ENCODE measurements around the gene LIN7A.

Gene LIN7A

DNA sequence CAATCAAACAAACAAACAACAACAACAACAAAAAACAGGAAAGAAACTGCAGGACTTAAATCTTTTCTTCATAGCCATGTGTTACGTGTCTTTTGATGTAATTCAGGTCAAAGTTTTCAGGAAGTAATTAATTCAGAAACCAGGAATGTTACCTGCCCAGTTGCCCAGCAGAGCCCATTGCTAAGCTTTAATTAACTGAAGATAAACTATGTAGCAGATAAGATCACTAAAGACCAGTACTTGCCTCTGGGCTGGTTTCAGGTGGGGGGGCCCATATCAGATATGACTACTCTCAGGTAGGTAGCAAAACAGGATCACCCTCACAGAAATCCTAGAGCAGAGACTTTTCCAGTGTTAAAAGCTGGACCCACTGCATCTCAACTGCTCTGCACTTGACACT is 69.2 kb downstream of the LIN7A start:
- TF ChIP-seq EZH2phosphoT487 (IDR thresholded peaks at IDR 0.05; ENCODE audit: borderline replicate concordance) (no peak), CTCF (conservative IDR thresholded peaks at IDR 0.05; ENCODE audit: low read length) (no peak)
- H3K9me2 ChIP-seq (replicated peaks; ENCODE audit: low read depth, low read length), result no peaks in the 10 kb centered on the region
- H3K9ac ChIP-seq (ENCODE audit: low read depth, low read length, poor library complexity, severe bottlenecking), result no peak overlapping the region
- H4K20me1 ChIP-seq (ENCODE audit: insufficient read depth, low read length, poor library complexity, severe bottlenecking), result no peaks in the 10 kb centered on the region
- H3K4me1 ChIP-seq (ENCODE audit: insufficient read depth, low read length, poor library complexity, severe bottlenecking), result no peaks in the 10 kb centered on the region
- H3F3A ChIP-seq (ENCODE audit: low read depth), result no peaks in the 10 kb centered on the region
- no peaks in the 10 kb centered on the region for H3K9me3 ChIP-seq (ENCODE audit: insufficient read depth, low read depth, low read length)
- H3K27me3 ChIP-seq (ENCODE audit: insufficient read depth, low read length, poor library complexity, severe bottlenecking), result no peaks in the 10 kb centered on the region
- H2AFZ ChIP-seq (ENCODE audit: low read length), result no peak overlapping the region
- H3K79me2 ChIP-seq (ENCODE audit: insufficient read depth, low read length), result no peaks in the 10 kb centered on the region
- H3K4me2 ChIP-seq (ENCODE audit: low read depth, low read length, poor library complexity, severe bottlenecking), result no peak overlapping the region
- H3K36me3 ChIP-seq (ENCODE audit: insufficient read depth, low read length), result no peaks in the 10 kb centered on the region
- H3K4me3 ChIP-seq (ENCODE audit: low read length, poor library complexity, severe bottlenecking), result no peak overlapping the region

DNA sequence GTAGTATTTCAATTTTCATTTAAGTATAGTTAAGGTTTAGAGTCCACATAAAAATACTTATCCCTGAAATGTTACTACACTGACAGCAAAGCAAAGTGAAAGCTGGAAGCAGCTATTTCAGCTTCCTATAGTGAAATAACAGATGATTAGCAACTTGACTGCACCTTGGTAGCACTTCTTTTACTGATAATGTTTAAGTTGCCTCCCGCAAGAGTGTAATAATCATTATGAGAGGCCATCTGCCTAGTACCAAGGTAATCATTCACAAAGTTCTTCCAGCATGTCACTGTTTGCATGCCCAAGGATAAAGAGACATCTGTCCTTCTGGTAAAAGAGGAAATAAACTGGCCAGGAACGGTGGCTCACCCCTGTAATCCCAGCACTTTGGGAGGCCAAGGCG is 69.8 kb downstream of the LIN7A start:
- H3K9me3 ChIP-seq (ENCODE audit: insufficient read depth, low read depth, low read length), result no peaks in the 10 kb centered on the region
- H3F3A ChIP-seq (ENCODE audit: low read depth), result no peaks in the 10 kb centered on the region
- no peak overlapping the region for H3K4me2 ChIP-seq (ENCODE audit: low read depth, low read length, poor library complexity, severe bottlenecking)
- no peaks in the 10 kb centered on the region for H3K79me2 ChIP-seq (ENCODE audit: insufficient read depth, low read length)
- no peaks in the 10 kb centered on the region for H4K20me1 ChIP-seq (ENCODE audit: insufficient read depth, low read length, poor library complexity, severe bottlenecking)
- TF ChIP-seq CTCF (conservative IDR thresholded peaks at IDR 0.05; ENCODE audit: low read length) (no peak), EZH2phosphoT487 (IDR thresholded peaks at IDR 0.05; ENCODE audit: borderline replicate concordance) (no peak)
- H3K4me3 ChIP-seq (ENCODE audit: low read length, poor library complexity, severe bottlenecking), result no peak overlapping the region
- H3K9me2 ChIP-seq (replicated peaks; ENCODE audit: low read depth, low read length), result no peaks in the 10 kb centered on the region
- no peaks in the 10 kb centered on the region for H3K27me3 ChIP-seq (ENCODE audit: insufficient read depth, low read length, poor library complexity, severe bottlenecking)
- no peak overlapping the region for H2AFZ ChIP-seq (ENCODE audit: low read length)
- H3K36me3 ChIP-seq (ENCODE audit: insufficient read depth, low read length), result no peaks in the 10 kb centered on the region
- H3K9ac ChIP-seq (ENCODE audit: low read depth, low read length, poor library complexity, severe bottlenecking), result no peak overlapping the region
- H3K4me1 ChIP-seq (ENCODE audit: insufficient read depth, low read length, poor library complexity, severe bottlenecking), result no peaks in the 10 kb centered on the region

DNA sequence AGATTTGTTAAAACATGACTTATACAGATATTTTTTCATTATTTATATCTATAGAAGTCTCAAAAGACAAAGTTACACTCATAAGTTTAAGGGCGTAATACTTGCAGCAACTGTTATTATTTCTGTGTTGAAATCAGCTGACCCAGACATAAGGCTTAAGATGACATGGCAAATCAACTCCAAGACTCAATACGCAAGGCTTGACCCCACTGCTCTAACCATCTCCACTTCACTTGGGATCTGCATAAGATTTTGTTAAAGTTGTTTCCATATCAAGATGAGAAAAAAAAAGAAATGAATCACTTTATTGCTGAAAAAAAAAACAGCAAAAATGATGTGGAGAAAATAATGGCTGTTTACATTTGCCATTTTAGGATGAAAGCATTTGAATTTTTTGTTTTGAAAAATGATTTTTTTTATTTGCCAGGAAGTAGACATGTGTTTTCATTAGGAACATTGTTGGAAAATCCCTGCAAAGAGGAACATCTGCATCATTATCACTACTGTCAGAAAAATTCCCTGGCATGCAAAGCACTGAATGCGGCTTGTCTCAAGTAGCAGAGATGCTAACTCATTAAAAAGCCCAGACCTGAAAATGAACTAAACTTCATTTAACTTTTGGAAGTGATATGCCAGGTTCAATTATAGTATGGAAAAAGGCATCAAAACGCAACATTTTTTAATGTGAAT is 73.5 kb downstream of the LIN7A start:
- H3K9me2 ChIP-seq (replicated peaks; ENCODE audit: low read depth, low read length), result no peaks in the 10 kb centered on the region
- H3K4me3 ChIP-seq (ENCODE audit: low read length, poor library complexity, severe bottlenecking), result no peak overlapping the region
- H3K36me3 ChIP-seq (ENCODE audit: insufficient read depth, low read length), result no peaks in the 10 kb centered on the region
- H4K20me1 ChIP-seq (ENCODE audit: insufficient read depth, low read length, poor library complexity, severe bottlenecking), result no peaks in the 10 kb centered on the region
- no peak overlapping the region for H2AFZ ChIP-seq (ENCODE audit: low read length)
- H3K9me3 ChIP-seq (ENCODE audit: insufficient read depth, low read depth, low read length), result no peaks in the 10 kb centered on the region
- H3K9ac ChIP-seq (ENCODE audit: low read depth, low read length, poor library complexity, severe bottlenecking), result no peak overlapping the region
- no peaks in the 10 kb centered on the region for H3F3A ChIP-seq (ENCODE audit: low read depth)
- no peaks in the 10 kb centered on the region for H3K79me2 ChIP-seq (ENCODE audit: insufficient read depth, low read length)
- H3K4me1 ChIP-seq (ENCODE audit: insufficient read depth, low read length, poor library complexity, severe bottlenecking), result no peaks in the 10 kb centered on the region
- H3K27me3 ChIP-seq (ENCODE audit: insufficient read depth, low read length, poor library complexity, severe bottlenecking), result no peaks in the 10 kb centered on the region
- no peak overlapping the region for H3K4me2 ChIP-seq (ENCODE audit: low read depth, low read length, poor library complexity, severe bottlenecking)
- no peak for TF ChIP-seq CTCF (conservative IDR thresholded peaks at IDR 0.05; ENCODE audit: low read length)
